Psoas muscle (tissue), 8 donors: ENCODE measurements around the gene ARSB. TPM values are rescaled to one million over a fixed set of nuclear protein-coding genes. Genes with fewer than 3 reads are reported as not detected.

ENCODE experiments used
- ATAC-seq, 4 donors: fragments of 200-7000 bp; cut with Tn5 transposase; one replicate each; pipeline ENCODE4 v1.9.1; 2020; ENCODE audit warnings: moderate library complexity in 3 of 4, mild to moderate bottlenecking in 2 of 4
- DNase-seq, 2 donors: peaks; one replicate each; pipeline ENCODE4 v3.0.0-alpha.2; 2020
- H3K27ac ChIP-seq: fragments of 200-600 bp; one replicate; pipeline ENCODE4 v1.8.0; 2022
- H3K27me3 ChIP-seq, 3 donors: fragments of 200-600 bp in 1 of 3; one replicate each; pipeline versions ENCODE4 v1.6.1 to v1.8.0; 2013 to 2022; ENCODE audit warnings: low read length in 2 of 3, mild to moderate bottlenecking in 2 of 3, moderate library complexity in 1 of 3; ENCODE audit not compliant: insufficient read depth in 3 of 3
- H3K36me3 ChIP-seq, 2 donors: fragments of 200-600 bp in 1 of 2; one replicate each; pipeline versions ENCODE4 v1.6.1 to v1.8.0; 2013 to 2022; ENCODE audit warnings: low read depth in 1 of 2, mild to moderate bottlenecking in 1 of 2, moderate library complexity in 1 of 2; ENCODE audit not compliant: insufficient read depth in 1 of 2
- H3K4me1 ChIP-seq: fragments of 200-600 bp; one replicate; pipeline ENCODE4 v1.8.0; 2022
- H3K4me3 ChIP-seq: fragments of 200-600 bp; one replicate; pipeline ENCODE4 v1.8.0; 2022; ENCODE audit warnings: mild to moderate bottlenecking
- H3K9me3 ChIP-seq: fragments of 200-600 bp; one replicate; pipeline ENCODE4 v1.8.0; 2022
- WGBS, 3 donors: extraction: QIAGEN DNeasy Blood & Tissue Kit; methylation state at CpG; one replicate each; pipeline versions ENCODE4 v1.1.6 to v1.1.7; 2013; 5-methylcytosine and 5-hydroxymethylcytosine counted together
- intact Hi-C, 2 donors: fragments of 100-400 bp; cut with DNase I; formaldehyde crosslinking; loops; one replicate each; pipeline versions ENCODE4 v1.11.0 to v1.14.2; 2022
- polyA plus RNA-seq, 3 donors: library from polyadenylated mRNA; stranded (reverse); fragments of 200-250 nt; gene quantifications; one replicate each; pipeline ENCODE4 v1.2.3, GENCODE V29; 2013
- total RNA-seq, 4 donors: library from RNA; stranded (reverse); fragmentation: NEBNext Ultra II Directional in 2 of 4; extraction: Animal tissue kit (Norgen Biotek cat#: 25700) in 2 of 4; gene quantifications; one replicate each; pipeline versions ENCODE4 v1.2.1 to v1.2.4, GENCODE V29; 2021 to 2023
- TF ChIP-seq, protein P1 (sequence below): fragments of 200-600 bp; IDR thresholded peaks from one replicate; pipeline ENCODE4 v1.8.0; 2022; ENCODE audit warnings: antibody characterized with exemption
- donor health status: healthy with polysubstance abuse.
- donor health status: DM: no; HTN: no; CAD: no; lungs with moderate emphysema.
- donor health status: Bipolar disorder and iron deficiency.
- donor health status: healthy.
- donor health status: DM: yes; HTN: yes; CAD: no.
- donor health status: DM: no; HTN: no; CAD: no.
- donor health status: DM: no; HTN: no; CAD: no.
- donor health status: DM: yes; HTN: yes; CAD: no.

ARSB gene
- total and polyA plus RNA-seq, 7 donors = 1.3 to 6.5 (median 3.6) TPM

DNA sequence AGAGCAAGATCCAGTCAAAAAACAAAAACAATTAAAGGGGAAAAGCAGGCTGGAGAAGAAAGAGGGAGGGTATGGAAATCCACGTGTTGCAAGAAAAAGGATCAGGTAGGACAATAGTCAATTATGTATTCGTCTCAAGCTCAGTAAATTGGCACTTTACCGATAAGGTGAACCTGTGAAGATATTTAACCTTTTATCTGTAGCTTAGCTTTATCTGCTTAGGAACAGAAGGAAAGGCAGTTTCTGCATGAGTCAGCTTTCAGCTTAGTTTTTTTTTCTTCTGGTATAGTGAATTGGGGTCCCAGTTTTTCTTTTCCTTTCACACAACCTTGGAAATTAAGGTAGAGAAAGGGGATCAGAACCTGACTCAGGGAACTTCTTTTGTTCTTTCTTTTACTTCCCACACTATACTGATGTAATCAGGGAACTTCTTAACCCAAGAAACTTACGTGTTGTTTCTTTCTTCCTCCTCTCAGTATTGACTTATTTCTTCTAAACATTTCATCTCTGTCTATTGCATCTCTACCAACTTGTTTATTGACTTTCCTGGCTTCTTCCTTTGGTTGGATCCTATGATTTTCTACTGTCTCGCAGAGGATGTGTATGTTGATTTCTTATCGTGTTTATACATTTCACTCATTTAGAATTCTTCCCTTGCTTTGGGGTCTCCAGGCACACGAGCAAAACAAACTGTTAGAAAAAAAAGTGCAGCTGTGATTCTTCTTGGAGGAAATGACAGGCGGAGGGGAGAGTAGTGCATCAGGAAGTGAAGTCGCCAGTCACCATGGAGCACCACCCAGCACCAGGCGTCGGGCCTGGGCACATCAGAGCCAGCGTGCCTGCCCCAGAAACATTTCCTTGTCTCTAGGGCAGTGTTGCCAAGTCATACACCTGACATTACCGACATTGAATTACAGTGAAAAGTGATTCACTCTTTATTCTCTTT is 213.6 kb downstream of the ARSB start:
- DNase-seq = no peak
- no peaks in the 10 kb centered on the region for H3K9me3 ChIP-seq
- no peak overlapping the region for H3K27ac ChIP-seq
- no peaks in the 10 kb centered on the region for H3K4me1 ChIP-seq
- no peaks in the 10 kb centered on the region for H3K27me3 ChIP-seq
- no peaks in the 10 kb centered on the region for H3K36me3 ChIP-seq
- no peak overlapping the region for H3K4me3 ChIP-seq
- 49 to 53% (median 49%) methylated on average over 13 of the region's 13 CpGs for WGBS, 3 donors
- no peak for ATAC-seq
- TF ChIP-seq, protein P1, sequence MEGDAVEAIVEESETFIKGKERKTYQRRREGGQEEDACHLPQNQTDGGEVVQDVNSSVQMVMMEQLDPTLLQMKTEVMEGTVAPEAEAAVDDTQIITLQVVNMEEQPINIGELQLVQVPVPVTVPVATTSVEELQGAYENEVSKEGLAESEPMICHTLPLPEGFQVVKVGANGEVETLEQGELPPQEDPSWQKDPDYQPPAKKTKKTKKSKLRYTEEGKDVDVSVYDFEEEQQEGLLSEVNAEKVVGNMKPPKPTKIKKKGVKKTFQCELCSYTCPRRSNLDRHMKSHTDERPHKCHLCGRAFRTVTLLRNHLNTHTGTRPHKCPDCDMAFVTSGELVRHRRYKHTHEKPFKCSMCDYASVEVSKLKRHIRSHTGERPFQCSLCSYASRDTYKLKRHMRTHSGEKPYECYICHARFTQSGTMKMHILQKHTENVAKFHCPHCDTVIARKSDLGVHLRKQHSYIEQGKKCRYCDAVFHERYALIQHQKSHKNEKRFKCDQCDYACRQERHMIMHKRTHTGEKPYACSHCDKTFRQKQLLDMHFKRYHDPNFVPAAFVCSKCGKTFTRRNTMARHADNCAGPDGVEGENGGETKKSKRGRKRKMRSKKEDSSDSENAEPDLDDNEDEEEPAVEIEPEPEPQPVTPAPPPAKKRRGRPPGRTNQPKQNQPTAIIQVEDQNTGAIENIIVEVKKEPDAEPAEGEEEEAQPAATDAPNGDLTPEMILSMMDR = no peak
- intact Hi-C loops = no loop called here

DNA sequence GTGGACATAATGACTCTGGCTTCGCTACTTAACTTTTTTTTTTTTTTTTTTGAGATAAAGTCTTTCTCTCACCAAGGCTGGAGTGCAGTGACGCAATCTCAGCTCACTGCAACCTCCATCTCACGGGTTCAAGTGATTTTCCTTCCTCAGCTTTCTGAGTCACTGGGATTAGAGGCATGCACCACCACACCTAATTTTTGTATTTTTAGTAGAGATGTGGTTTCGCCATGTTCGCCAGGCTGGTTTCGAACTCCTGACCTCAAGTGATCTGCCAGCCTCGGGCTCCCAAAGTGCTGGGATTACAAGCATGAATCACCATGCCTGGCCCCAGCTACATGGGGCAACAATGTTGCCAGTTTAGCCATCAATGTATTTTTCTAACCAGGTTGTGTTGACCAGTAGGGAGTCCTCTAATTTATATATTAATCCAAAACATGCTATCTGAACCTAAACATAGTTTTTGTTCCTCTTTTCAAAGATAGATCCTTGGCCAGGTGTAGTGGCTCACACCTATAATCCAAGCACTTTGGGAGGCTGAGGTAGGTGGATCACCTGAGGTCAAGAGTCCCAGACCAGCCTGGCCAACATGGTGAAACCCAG is 216.2 kb downstream of the ARSB start:
- H3K9me3 ChIP-seq = no peaks in the 10 kb centered on the region
- no peak for DNase-seq
- intact Hi-C loops = no loop called here
- no peak for ATAC-seq
- WGBS, 3 donors = 89 to 95% (median 93%) methylated on average over 7 of the region's 7 CpGs
- no peak overlapping the region for H3K4me3 ChIP-seq
- H3K4me1 ChIP-seq = no peaks in the 10 kb centered on the region
- H3K27ac ChIP-seq = no peak overlapping the region
- no peaks in the 10 kb centered on the region for H3K27me3 ChIP-seq
- no peaks in the 10 kb centered on the region for H3K36me3 ChIP-seq
- TF ChIP-seq, protein P1 = no peak

DNA sequence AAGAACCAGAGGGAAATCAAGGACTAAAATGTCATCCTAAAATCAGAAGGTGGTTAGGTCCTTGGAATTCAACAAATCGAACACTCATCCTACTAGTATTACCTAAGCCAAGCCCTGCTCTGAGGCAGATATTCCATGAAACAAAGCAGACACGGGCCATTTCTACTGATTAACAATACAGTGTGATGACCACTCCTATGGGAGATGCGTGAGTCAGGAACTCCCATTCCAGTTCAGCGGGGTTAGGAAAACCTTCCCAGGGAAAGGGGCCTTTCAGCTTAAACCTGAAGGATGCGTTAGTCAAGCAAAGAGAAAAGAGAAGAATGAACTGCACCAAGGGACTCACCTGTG is 218.7 kb downstream of the ARSB start:
- TF ChIP-seq, protein P1 = no peak
- WGBS, 3 donors = 82 to 88% (median 85%) methylated on average over 5 of the region's 5 CpGs

DNA sequence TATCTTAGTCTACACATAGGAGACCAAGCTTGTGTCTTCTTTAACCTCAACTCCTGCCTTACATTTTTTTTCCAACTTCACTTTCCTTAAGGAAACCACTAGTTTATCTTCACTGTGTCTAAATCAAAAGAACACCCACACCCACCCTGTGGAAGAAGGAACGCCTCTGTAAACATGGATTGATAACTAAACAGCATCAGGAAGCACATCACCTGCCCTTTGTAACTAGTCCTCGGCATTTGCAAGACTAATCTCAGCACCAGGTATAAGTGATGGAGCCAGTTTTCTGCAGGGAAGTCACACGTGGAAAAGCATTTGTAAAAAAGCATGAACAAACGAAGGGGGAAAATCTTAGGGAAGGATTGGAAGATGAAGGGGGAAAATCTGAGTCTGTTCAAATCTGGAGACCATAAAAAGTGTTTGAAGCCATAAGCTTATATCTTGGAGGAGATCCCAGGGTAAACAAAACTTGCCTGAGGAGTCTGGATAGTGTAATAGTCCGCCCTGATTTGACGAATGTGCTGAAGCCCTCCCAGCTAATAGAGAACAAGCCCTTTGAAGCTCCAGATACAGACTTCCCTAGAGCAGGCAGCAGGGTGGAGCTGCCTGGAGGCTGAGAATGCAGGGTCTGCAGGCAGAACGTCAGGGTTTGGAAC is 219.2 kb downstream of the ARSB start:
- H3K27ac ChIP-seq = no peak overlapping the region
- DNase-seq (no peak), ATAC-seq (no peak)
- H3K4me1 ChIP-seq = no peaks in the 10 kb centered on the region
- H3K36me3 ChIP-seq = no peaks in the 10 kb centered on the region
- intact Hi-C loops = no loop called here
- no peaks in the 10 kb centered on the region for H3K27me3 ChIP-seq
- TF ChIP-seq, protein P1 = no peak
- 73 to 83% (median 82%) methylated on average over 7 of the region's 7 CpGs for WGBS, 3 donors
- H3K9me3 ChIP-seq = no peaks in the 10 kb centered on the region
- H3K4me3 ChIP-seq = no peak overlapping the region

More for the DNA sequence above, 218.7 kb downstream of the ARSB start:
- ATAC-seq = no peak
- Histone ChIP-seq H3K9me3 (no peaks in the 10 kb centered on the region), H3K4me3 (no peak overlapping the region), H3K4me1 (no peaks in the 10 kb centered on the region), H3K27me3 (no peaks in the 10 kb centered on the region), H3K27ac (no peak overlapping the region), H3K36me3 (no peaks in the 10 kb centered on the region)
- DNase-seq = no peak
- intact Hi-C loops = no loop called here
